NCI-H128 (cell line): Measurements from ENCODE around the gene ZNF560.
A peak's percentile ranks its signal among the peaks of the same experiment; 100 is the strongest.
"Not testable (repeated sequence)": the region's sequence is repeated elsewhere in the genome, so short reads cannot be mapped to it uniquely, and the experiment has no call there.

Experiments
- DNase-seq: peaks from one replicate; lab custom pipeline; 2025; ENCODE audit not compliant: unreplicated experiment; lab: John Stamatoyannopoulos, UW

Gene ZNF560

DNA sequence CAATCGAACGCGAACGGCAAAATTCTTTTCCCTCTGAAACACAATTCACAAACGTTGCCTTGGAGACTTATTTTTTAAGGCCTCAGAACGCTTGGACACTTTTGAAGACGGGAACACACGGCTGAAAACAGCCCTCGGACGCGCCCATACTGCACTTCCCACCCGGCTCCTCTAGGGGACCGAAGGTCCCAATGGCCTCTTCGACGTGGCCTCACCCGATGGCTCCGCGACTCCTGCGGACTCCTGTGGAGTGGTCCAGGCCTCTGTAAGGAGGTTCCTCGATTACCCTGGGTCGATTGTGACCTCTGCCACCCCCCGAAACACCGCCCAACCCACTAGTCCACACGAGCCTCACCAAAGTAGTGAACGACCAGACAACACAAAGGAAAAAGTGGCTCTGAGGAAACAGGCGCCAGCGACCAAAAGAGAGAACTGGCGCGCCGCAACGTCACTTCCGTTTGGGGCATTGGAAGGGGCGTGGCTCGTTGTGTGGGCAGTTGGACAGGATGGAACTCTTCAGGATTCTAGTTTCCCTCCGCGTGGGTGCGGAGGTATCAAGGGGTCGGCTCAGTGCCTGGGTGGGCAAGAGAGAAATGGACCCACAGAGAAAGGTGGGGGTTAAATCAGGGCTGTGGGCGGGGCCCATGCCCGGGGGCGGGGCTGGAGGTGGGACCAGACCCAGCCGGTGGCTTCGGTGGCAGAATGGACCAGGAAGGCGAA is at the start of gene ZNF560:
Gene ZNF560, minus strand, starts transcription at position 434 of the 720 bp plus-strand sequence. CDS start 23,303 bp downstream, outside the sequence.
- no peak for DNase-seq

DNA sequence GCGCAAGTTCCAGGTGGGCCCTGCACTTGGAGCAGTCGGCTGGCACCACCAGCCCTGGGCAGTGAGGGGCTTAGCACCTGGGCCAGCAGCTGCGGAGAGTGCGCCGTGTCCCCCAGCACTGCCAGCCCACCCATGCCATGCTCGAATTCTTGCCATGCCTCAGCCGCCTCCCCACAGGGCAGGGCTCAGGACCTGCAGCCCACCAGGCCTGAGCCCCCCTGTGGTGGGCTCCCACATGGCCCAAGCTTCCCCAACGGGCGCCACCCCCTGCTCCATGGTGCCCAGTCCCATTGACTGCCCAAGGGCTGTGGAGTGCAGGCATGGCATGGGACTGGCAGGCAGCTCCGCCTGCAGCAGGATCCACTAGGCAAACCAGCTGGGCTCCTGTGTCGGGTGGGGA is 49.5 kb upstream of the ZNF560 start:
- no peak for DNase-seq

DNA sequence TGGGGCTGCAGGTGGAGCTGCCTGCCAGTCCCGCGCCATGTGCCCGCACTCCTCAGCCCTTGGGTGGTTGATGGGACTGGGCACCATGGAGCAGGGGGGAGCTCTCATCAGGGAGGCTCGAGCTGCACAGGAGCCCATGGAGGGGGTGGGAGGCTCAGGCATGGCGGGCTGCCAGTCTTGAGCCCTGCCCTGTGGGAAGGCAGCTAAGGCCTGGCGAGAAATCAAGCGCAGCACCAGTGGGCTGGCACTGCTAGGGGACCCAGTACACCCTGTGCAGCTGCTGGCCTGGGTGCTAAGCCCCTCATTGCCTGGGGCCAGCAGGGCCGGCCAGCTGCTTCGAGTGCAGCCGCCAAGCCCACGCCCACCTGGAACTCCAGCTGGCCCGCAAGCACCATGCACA is 42.9 kb upstream of the ZNF560 start:
- DNase-seq = not testable (repeated sequence)

DNA sequence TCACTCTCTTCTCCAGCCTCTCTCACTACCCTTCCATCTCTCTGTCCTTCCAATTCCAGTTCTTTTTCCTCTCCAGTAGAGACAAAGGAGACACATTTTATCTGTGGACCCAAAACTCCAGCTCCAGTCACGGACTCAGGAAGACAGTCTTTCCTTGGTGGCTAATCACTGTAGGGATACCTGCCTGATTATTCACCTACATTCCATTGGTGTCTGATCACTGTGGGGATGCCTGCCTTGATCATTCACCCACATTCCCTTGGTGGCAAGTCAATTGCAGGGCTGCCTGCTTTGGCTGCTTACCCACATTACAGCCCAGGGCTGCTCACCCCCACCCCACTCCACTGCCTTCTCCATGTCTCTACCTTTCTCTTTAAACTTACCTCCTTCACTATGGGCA is 41.5 kb upstream of the ZNF560 start:
- not testable (repeated sequence) for DNase-seq

DNA sequence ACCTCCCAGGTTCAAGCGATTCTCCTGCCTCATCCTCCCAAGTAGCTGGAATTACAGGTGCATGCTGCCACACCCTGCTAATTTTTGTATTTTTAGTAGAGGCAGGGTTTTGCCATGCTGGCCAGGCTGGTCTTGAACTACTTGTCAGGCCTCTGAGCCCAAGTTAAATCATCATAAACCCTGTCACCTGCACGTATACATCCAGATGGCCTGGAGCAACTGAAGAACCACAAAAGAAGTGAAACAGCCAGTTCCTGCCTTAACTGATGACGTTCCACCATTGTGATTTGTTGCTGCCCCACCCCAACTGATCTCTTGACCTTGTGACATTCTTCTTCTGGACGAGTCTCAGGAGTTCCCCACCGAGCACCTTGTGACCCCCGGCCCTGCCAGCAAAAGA is 40.8 kb upstream of the ZNF560 start:
- not testable (repeated sequence) for DNase-seq

DNA sequence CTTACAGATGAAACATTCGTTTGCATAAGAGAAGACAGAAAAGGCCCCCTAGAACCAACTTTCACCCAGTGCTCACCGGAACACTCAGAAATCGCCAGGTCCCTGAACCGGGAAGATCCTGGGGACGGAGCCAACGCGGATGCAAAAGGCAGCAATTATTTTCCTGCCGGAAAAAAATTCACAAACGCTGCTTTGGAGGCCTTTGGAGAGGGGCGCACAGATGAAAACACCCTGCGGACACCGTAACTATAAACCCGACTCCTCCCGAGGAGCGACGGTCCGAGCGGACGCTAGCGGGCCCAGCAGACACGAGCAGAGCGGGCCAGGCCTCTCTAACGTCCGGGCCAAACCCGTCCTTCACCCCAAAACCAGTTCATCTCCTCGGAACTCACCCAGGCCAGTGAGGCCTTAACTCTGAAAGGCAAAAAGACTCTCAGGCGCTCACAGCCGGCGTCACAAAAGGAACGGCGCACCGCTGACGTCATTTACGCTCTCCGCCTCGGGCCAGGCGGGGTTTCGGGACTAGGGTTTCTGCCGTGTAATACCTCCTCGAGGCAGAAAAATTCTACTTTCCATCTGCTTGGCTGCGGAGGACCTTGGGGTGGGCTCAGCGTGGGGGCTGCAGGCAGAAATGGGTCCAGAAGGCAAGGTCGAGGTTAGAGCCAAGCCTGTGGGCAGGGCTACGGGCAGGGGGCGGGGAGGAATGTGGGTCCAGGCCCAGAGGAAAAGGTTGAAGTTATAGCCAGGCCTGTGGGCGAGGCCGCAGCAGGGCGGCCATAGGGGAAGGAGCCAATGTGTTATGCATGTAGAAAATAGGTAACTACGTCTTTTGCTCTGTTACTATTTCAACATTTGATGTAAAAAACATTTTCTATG is 40.0 kb upstream of the ZNF560 start, which contains the start of gene ZNF426:
Gene ZNF426, minus strand, starts transcription at position 463 of the 876 bp plus-strand sequence. CDS start 2,413 bp downstream, outside the sequence.
- peak; percentile 69 for DNase-seq

DNA sequence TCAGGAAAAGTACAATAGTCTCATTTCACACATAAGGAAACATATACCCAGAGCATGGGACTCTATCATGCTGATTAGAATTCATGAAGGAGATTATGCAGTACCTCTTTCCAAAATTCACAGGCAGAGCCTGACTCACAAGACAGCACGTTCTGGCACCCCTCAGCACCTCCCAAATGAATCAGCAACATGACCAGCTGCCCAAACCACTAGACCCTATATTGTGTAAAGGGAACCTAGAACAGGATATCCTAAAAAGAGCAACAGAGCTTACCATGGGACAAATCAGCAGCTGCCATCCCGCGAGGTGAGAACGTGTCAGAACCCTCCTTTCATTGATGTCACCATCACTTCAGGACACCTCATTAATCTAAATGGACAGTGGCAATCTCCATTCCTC is 37.5 kb upstream of the ZNF560 start:
- no peak for DNase-seq

DNA sequence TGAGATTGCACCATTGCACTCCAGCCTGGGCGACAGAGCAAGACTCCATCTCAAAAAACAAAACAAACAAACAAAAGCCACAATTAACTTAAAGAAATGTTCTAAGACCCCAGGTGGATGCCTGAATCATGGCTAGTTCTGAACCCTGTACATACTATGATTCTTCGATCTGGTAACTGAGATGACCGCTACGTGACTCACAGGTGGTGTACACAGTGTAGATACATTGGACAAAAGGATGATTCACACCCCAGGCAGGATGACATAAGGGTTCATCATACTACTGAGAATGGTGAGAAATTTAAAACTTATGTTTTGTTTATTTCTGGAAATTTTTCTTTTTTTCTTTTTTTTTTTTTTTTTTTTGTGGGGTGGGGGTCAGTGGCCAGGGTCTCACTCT is 33.5 kb upstream of the ZNF560 start:
- no peak for DNase-seq

DNA sequence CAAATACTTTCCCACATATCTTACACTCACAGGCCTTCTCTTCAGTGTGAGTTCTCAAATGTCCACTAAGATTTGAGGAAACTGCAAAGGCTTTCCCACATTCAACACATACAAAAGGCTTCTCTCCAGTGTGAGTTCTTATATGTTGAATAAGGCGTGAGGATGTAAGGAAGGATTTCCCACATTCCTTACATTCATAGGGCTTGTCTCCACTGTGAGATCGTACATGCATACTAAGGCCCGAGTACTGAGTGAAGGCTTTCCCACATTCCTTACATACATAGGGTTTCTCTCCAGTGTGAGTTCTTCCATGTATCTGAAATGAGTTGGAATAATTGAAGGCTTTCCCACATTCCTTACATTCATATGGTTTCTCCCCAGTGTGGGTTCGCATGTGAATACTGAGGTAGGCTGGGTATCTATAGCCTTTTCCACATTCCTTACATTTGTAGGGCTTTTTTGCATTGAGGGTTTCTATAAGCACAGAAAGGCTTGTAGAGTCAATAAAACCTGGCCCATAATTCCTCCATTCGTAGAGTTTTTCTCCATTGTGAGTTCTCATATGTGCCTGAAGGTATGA is 30.4 kb upstream of the ZNF560 start:
- no peak for DNase-seq

DNA sequence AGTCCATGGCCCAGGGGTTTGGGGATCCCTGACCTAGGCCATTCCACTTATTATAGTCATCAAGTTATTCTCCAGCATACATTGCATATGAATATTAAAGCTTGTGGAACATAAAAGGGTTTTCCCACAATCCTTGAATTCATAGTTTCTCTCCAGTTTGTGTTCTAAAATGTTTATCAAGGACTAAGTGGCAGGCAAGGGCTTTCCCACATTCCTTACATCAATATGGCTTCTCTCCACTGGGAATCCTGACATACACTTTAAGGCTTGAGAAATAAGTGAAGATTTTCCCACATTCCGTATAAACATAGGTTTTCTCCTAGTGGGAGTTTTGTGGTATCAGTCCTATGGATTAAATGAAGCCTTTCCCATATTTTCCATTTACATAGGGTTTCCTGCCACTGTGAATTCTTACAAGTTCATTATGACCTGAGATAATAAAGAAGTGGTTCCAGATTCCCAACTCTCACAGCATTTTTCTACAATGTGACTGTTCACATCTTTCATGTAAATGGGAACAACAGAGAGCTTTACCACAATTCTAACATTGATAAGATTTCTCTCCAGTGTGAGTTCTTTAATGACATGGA is 25.6 kb upstream of the ZNF560 start:
- DNase-seq = no peak

DNA sequence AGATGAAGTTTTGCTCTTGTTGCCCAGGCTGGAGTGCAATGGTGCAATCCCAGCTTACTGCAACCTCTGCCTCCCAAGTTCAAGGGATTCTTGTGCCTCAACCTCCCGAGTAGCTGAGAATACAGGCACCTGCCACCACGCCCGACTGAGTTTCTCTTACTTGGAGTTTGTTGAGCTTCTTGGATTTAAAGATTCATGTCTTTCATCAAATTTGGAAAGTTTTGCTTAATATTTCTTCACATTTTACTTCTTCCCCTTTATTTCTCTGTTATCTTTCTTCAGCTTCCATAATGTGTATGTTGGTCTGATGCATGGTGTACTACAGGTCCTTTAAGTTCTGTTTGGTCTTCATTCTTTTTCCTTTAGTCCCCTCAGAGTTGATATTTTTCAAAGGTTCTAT is 8.9 kb upstream of the ZNF560 start:
- no peak for DNase-seq

DNA sequence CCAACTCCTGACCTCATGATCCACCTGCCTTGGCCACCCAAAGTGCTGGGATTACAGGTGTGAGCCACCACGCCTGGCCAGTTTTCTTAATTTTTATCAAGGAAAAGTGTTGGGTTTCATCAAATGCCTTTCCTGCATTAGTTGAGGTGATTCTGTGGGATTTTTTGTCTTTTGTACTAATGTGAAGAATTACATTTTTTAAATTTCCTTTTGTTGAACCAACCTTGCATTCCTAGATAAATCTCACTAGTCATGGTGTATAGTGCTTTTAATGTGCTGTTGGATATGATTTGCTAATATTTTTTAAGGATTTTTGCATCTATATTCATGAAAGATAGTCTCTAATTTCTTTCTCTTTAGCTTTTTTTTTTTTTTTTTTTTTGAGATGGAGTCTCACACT is 2.4 kb upstream of the ZNF560 start:
- no peak for DNase-seq

DNA sequence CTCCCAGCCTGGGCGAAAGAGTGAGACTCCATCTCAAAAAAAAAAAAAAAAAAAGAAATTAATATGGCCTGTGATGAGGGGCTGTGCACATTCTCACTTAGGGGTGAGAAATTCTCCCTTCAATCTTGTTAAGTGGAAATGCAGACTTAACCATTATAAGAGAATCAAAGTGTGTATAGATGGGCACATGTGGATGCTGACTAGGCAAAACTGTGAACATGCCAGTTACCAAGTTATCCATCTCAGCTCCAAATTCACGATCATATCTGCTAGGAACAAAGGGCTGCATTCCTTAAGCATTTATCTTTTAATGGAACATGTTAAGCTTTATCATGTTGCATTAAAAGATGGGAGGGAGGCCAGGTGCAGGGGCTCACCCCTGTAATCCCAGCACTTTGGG is 4.3 kb downstream of the ZNF560 start:
- DNase-seq = no peak

DNA sequence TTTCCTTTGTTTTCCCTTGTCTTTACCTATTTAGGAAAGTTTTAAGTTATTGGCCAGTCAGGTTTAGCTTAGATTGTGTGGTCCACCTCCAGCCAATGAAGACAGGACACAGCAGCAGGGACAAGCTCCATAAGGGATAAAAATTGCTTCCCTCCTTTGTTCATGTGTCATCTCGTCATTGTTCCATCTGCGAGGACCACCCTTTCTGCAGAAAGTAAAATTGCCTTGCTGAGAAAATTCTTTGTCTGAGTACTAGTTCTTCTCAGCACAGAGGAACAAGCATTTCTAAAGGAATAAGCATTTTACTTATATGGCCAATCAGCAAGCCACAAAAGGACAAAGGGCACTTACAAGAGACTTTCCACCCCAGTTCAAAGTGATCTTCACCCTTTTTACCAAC is 11.4 kb downstream of the ZNF560 start:
- no peak for DNase-seq

DNA sequence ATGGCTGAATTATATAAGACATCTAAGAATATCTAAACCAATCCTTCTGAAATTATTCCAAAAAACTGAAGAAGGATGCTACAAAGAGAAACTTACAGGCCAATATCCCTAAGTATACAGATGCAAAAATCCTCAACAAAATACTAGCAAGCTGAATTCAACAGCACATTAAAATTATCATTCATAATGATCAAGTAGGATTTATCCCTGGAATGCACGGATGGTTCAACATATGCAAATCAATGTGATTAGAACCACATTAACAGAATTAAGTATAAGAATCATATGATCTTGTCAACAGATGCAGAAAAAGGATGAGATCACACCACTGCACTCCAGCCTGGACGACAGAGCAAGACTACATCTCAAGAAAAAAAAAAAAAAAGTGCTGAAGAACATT is 13.3 kb downstream of the ZNF560 start:
- no peak for DNase-seq

DNA sequence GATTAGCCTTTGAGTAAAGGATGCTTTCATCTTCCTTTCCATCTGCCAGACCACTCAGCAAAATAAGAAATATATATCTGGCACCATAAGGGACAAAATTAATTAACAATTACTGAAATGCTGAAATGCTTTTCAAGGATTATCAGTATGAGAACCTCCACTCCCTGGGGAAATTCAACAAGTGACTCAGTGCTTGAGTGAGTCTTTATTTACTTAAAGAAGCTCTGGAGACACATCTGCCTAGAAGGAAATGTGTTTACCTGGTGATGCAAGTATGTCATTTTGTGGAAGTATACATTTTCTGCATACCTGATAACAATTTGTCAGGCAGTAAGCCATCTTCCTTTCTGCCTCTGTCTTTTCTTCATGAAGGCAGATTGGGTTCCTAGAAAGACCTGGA is 23.4 kb downstream of the ZNF560 start:
- no peak for DNase-seq

DNA sequence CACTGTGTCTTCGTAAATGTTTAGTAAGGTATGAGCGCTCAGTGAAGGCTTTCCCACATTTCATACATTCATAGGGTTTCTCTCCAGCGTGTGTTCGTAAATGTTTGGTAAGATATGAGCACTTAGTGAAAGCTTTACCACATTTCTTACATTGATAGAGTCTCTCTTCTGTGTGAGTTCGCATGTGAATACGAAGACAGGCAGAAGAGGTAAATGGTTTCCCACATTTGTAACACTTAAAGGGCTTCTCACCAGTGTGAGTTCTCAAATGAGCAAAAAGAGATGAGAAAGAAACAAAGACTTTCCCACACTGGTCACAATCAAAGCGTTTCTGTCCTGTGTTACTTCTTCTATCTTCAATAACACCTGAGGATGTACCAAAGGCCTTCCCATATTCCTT is 31.3 kb downstream of the ZNF560 start:
- no peak for DNase-seq

DNA sequence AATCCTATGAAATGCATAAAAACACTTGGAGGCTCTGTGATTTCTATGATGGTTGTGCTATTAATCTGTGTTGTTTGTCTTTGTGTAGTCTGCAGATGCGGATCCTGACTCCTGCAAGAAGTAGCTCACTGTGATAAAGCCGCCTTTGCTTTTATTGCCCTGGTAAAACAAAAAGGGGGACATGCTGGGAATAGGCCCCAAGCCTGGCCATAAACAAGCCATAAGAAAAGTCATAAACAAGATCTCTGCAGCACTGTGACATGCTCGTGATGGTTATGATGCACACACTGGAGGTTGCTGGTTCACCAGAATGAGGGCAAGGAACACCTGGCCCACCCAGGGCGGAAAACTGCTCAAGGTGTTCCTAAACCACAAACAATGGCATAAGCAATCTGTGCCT is 36.5 kb downstream of the ZNF560 start:
- DNase-seq = no peak

DNA sequence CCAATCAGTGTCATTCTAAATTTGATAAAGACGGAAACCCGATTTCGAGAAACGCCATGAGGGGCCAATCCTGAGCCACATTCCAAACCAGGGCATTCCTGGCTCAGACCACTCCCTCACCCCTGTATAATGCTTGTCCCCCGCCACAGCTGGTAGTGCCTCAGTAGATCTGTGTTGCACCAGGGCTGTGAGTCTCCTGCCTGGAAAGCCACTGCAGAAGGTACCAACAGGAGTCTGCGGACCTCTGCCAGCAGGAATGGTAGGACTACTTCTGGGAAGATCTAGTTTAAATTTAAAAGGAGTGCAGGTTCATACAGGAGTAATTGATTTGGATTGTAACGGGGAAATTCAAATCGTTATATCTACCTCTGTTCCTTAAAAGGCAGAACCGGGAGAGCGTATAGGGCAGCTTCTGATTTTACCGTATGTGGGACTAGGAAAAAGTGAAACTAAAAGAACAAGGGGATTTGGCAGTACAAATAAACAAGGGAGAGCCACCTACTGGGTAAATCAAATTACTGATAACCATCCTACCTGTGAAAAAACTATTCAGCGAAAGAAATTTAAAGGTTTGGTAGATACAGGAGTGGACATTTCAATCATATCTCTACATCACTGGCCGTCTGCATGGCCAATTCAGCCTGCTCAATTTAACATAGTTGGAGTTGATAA is 42.3 kb downstream of the ZNF560 start:
- no peak for DNase-seq

DNA sequence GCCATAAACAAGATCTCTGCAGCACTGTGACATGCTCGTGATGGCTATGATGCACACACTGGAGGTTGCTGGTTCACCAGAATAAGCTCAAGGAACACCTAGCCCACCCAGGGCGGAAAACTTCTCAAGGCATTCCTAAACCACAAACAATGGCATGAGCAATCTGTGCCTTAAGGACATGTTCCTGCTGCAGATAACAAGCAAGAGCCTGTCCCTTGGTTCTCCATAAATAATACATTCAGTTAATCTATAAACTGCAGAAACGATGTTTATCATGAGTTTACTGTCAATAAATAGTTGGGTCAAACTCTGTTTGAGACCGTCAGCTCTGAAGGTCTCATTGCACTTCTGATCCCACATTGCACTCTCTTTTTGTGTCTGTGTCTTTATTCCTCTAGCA is 44.5 kb downstream of the ZNF560 start:
- no peak for DNase-seq

DNA sequence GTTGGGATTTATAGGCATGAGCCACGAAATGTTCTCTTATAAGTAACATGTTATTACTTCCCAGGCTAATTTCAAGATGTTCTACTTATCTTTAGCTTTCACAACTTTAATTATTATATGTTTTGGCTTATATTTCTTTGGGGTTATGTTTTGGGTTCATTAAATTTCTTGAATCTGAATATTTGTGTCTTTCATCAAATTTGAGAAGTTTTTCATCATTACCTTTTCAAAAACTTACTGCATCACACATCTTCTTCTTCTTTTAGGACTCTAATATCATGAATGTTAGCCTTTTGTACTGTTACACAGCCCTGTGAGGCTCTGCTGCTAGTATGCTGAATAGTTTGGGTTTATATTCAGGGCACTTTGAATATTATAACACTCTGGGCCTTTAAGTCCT is 53.4 kb downstream of the ZNF560 start:
- DNase-seq = no peak
